ENCODE measurements around the gene CYP4V2. TPM values are rescaled to one million over a fixed set of nuclear protein-coding genes. Genes with fewer than 3 reads are reported as not detected.

CYP4V2 gene
- total RNA-seq, 4 donors from 2014 or later = 44.0 to 83.8 (median 61.3) TPM

- DNase-seq = no peak
- no peak overlapping the region for H3K27ac ChIP-seq
- WGBS, 2 donors (ENCODE audit: low coverage in 1 of 2) = 94 to 97% methylated on average over 10 to 18 of the region's 18 CpGs
- no peaks in the 10 kb centered on the region for H3K9me3 ChIP-seq
- no peaks in the 10 kb centered on the region for H3K36me3 ChIP-seq
- no peaks in the 10 kb centered on the region for H3K4me1 ChIP-seq
- TF ChIP-seq EP300 (IDR thresholded peaks at IDR 0.05; ENCODE audit: low read depth) (no peak), POLR2AphosphoS5 (IDR thresholded peaks at IDR 0.05) (no peak), POLR2A (IDR thresholded peaks at IDR 0.05) (no peak), CTCF (IDR thresholded peaks at IDR 0.05) (no peak)
- no peaks in the 10 kb centered on the region for H3K27me3 ChIP-seq
- intact Hi-C loops (cut with DNase I; ENCODE audit: low total_unique reads) = no loop called here
- no peak overlapping the region for H3K4me3 ChIP-seq
- in situ Hi-C loops (cut with MboI; ENCODE audit: low pct_ligation_motif_present in 1 of 4, low pct_unique_long_range_greater_than_20kb in 1 of 4, low sequenced_read_pairs in 3 of 4) = no loop called here
Observed at GRCh38 chr4:186169333-186169944, 21.9 kb upstream of the CYP4V2 start.

GRCh38 chr4:186169945-186170802 lies 21.2 kb upstream of the CYP4V2 start:
- Histone ChIP-seq H3K36me3 (no peaks in the 10 kb centered on the region), H3K9me3 (no peaks in the 10 kb centered on the region), H3K4me1 (no peaks in the 10 kb centered on the region), H3K27ac (no peak overlapping the region), H3K4me3 (no peak overlapping the region), H3K27me3 (no peaks in the 10 kb centered on the region)
- WGBS, 2 donors (ENCODE audit: low coverage in 1 of 2) = 82% methylated on average over 15 of the region's 16 CpGs; no CpG with 5 or more reads in 1 of the 2 donors
- intact Hi-C loops (cut with DNase I; ENCODE audit: low total_unique reads) = no loop called here
- in situ Hi-C loops (cut with MboI; ENCODE audit: low pct_ligation_motif_present in 1 of 4, low pct_unique_long_range_greater_than_20kb in 1 of 4, low sequenced_read_pairs in 3 of 4) = no loop called here
- DNase-seq = no peak
- TF ChIP-seq POLR2A (IDR thresholded peaks at IDR 0.05) = no peak
- no peak for TF ChIP-seq POLR2AphosphoS5 (IDR thresholded peaks at IDR 0.05)
- no peak for TF ChIP-seq EP300 (IDR thresholded peaks at IDR 0.05; ENCODE audit: low read depth)
- no peak for TF ChIP-seq CTCF (IDR thresholded peaks at IDR 0.05)

GRCh38 chr4:186170966-186171365 lies 20.4 kb upstream of the CYP4V2 start:
- no peak for TF ChIP-seq CTCF (IDR thresholded peaks at IDR 0.05)
- TF ChIP-seq POLR2A (IDR thresholded peaks at IDR 0.05) = no peak
- TF ChIP-seq POLR2AphosphoS5 (IDR thresholded peaks at IDR 0.05) = no peak
- TF ChIP-seq EP300 (IDR thresholded peaks at IDR 0.05; ENCODE audit: low read depth) = no peak
- intact Hi-C loops (cut with DNase I; ENCODE audit: low total_unique reads) = no loop called here
- no peaks in the 10 kb centered on the region for H3K27me3 ChIP-seq
- 92 to 100% methylated on average over 1 to 13 of the region's 13 CpGs for WGBS, 2 donors (ENCODE audit: low coverage in 1 of 2)
- DNase-seq = no peak
- no peaks in the 10 kb centered on the region for H3K36me3 ChIP-seq
- no peak overlapping the region for H3K4me3 ChIP-seq
- no peak overlapping the region for H3K27ac ChIP-seq
- in situ Hi-C loops (cut with MboI; ENCODE audit: low pct_ligation_motif_present in 1 of 4, low pct_unique_long_range_greater_than_20kb in 1 of 4, low sequenced_read_pairs in 3 of 4) = no loop called here
- H3K4me1 ChIP-seq = no peaks in the 10 kb centered on the region
- H3K9me3 ChIP-seq = no peaks in the 10 kb centered on the region

GRCh38 chr4:186172546-186172945 lies 18.8 kb upstream of the CYP4V2 start:
- TF ChIP-seq POLR2AphosphoS5 (IDR thresholded peaks at IDR 0.05) (no peak), CTCF (IDR thresholded peaks at IDR 0.05) (no peak), EP300 (IDR thresholded peaks at IDR 0.05; ENCODE audit: low read depth) (no peak)
- WGBS, 2 donors (ENCODE audit: low coverage in 1 of 2) = 36 to 69% methylated on average over 2 to 7 of the region's 8 CpGs

More at GRCh38 chr4:186172546-186172945, 18.8 kb upstream of the CYP4V2 start:
- in situ Hi-C loops (cut with MboI; ENCODE audit: low pct_ligation_motif_present in 1 of 4, low pct_unique_long_range_greater_than_20kb in 1 of 4, low sequenced_read_pairs in 3 of 4) = no loop called here
- no peaks in the 10 kb centered on the region for H3K9me3 ChIP-seq
- no peaks in the 10 kb centered on the region for H3K36me3 ChIP-seq
- H3K4me3 ChIP-seq = no peak overlapping the region
- peak; percentile 30 for DNase-seq
- H3K27me3 ChIP-seq = no peaks in the 10 kb centered on the region
- intact Hi-C loops (cut with DNase I; ENCODE audit: low total_unique reads) = no loop called here
- no peaks in the 10 kb centered on the region for H3K4me1 ChIP-seq
- no peak overlapping the region for H3K27ac ChIP-seq

Data from transverse colon (tissue), 4 donors.